GM12891 (cell line): ENCODE data around the gene HTRA3. TPM values are rescaled to one million over a fixed set of nuclear protein-coding genes. Genes with fewer than 3 reads are reported as not detected.

Experiments
- DNase-seq: peaks from one replicate; pipeline ENCODE4 v3.0.0; 2011; ENCODE audit warnings: low spot score; ENCODE audit not compliant: insufficient read length
- FAIRE-seq: peaks from 2 replicates; lab custom pipeline; 2011; peaks lifted over from hg19 to GRCh38; lab: Jason Lieb, UNC
- PAX5 ChIP-seq: IDR thresholded peaks from 2 replicates; pipeline ENCODE4 v1.6.1; 2011; ENCODE audit warnings: low read length, moderate library complexity, mild to moderate bottlenecking; ENCODE audit not compliant: insufficient read depth, severe bottlenecking
- POLR2A ChIP-seq: IDR thresholded peaks from 2 replicates; pipeline ENCODE4 v1.6.1; 2011; ENCODE audit warnings: low read depth, low read length, control low read depth
- POLR2AphosphoS5 ChIP-seq: IDR thresholded peaks from 2 replicates; pipeline ENCODE4 v1.6.1; 2011; ENCODE audit warnings: low read depth, low read length, control low read depth
- POU2F2 ChIP-seq: IDR thresholded peaks from 2 replicates; pipeline ENCODE4 v1.6.1; 2011; ENCODE audit warnings: low read depth, mild to moderate bottlenecking, control low read depth, low read length, moderate library complexity
- SPI1 ChIP-seq: IDR thresholded peaks from 2 replicates; pipeline ENCODE4 v1.6.1; 2011; ENCODE audit warnings: low read depth, low read length, control low read depth
- TAF1 ChIP-seq: IDR thresholded peaks from 2 replicates; pipeline ENCODE4 v1.6.1; 2011; ENCODE audit warnings: low read depth, low read length, control low read depth
- polyA plus RNA-seq: library from polyadenylated mRNA; unstranded; fragments of >200 nt; gene quantifications from one replicate; pipeline ENCODE4 v1.2.1, GENCODE V29; 2012; ENCODE audit warnings: low read depth, missing spikeins, inconsistent platforms; ENCODE audit not compliant: missing spikeins

Gene HTRA3
- polyA plus RNA-seq = 0.06 TPM

DNA sequence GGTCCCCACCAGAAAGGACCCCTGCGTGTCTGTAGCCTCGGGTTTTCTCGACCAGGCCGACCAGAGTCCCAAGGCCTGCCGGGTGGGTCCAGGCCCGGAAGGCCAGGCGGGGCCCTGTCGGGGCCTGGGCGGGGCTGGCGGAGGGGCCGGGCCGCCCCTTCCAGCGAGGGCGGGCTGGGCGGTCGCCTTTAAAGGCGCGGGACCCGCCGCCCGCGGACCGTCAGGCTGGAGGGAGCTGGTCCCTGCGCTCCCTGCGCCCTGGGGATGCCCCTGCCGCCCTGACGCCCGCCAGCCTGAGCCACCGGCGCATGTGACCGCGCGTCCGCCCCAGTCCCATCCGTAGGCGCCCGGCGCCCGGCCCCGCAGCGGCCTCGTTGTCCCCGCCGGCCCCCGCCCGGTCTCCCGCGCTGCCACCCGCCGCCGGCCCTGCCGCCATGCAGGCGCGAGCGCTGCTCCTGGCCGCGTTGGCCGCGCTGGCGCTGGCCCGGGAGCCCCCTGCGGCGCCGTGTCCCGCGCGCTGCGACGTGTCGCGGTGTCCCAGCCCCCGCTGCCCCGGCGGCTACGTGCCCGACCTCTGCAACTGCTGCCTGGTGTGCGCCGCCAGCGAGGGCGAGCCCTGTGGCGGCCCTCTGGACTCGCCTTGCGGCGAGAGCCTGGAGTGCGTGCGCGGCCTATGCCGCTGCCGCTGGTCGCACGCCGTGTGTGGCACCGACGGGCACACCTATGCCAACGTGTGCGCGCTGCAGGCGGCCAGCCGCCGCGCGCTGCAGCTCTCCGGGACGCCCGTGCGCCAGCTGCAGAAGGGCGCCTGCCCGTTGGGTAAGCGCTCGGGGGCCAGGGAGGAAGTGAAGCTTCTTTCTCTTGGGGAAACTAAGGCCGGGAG lies at the start of gene HTRA3:
HTRA3 (plus strand) TSS at position 220 of the 883 bp plus-strand sequence; CDS start at position 435, 215 bp downstream.
- FAIRE-seq (no peak), DNase-seq (no peak)
- TF ChIP-seq TAF1 (no peak), POLR2A (no peak)

DNA sequence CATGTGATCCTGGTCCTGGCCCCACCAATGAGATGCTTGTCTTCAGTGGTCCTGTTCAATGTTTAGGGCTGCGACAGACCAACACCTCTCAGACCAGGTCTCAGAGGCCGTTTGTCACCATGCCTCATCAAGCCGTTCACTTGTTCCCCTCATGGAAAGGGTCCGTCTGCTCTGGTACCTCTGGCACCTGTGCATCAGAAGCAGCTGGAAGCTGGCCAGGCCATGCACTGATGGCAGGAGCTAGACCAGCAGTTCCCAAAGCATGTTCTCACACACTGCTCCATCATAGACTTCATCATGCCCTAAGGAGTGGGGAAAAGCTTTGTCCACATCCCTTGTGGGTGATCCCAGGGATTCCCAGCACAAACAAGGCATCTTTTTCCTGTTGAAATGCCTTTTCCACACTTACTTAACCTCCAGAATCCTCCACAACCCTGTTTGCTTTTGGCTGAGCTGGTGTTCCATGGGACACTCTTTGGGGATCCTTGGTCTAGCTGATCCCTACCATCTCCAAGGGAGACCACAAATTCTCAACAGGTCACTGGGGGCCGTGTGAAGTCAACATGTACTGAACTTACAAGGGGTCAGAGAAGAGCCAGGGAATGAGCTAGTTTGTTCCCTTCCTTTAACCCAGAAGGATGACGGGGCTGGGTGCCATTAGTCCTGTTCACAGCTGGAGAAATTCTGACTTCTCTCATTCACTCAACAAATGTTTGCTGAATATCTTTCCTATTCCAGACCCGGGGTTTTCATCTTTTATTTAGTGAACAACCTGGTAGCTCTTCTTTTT lies 48.7 kb upstream of the HTRA3 start:
- FAIRE-seq = peak; percentile 50
- TF ChIP-seq POLR2AphosphoS5 = no peak
- no peak for DNase-seq

DNA sequence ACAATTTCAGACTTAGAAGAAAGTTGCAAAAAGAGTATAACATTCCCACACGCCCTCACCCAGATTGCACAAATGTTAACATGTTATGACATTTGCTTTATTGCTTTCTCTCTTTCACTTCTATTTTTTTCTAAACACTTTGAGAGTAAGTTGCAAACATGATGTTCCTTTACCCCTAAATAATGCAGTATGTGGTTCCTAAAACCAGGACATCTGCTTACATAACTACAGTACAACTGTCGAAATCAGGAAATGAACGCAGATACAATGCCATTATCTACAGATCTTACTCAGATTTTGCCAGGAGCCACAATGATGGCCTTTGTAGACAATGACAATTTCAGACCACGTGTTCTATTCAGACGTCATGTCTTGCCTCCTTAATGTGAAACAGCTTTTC lies 48.1 kb upstream of the HTRA3 start:
- peak; percentile 78 for FAIRE-seq
- TF ChIP-seq PAX5 = no peak
- no peak for TF ChIP-seq POU2F2
- TF ChIP-seq SPI1 = peak; percentile 49
- no peak for TF ChIP-seq POLR2AphosphoS5
- TF ChIP-seq POLR2A = no peak

DNA sequence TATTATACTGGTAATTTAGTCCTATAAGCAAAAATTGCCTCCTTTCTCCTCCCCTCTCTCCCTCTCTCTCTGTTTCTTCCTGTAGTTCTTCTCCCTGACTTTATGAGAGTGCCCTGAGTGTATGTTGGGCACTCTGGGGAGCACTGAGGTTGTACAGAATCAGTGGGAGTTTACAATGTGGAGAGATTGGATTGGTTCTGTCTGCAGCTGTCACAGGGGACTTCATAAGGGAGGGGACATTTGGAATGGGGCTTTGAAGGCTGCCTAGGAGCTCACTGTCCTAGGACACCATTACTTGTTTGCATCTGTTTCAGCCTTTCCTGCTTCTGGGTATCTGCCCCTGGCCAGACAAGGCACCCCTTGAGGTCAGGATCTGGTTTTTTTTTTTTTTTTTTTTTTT lies 47.6 kb upstream of the HTRA3 start:
- peak; percentile 13 for FAIRE-seq
- no peak for TF ChIP-seq POLR2A

More for the DNA sequence above, 48.1 kb upstream of the HTRA3 start:
- no peak for DNase-seq

DNA sequence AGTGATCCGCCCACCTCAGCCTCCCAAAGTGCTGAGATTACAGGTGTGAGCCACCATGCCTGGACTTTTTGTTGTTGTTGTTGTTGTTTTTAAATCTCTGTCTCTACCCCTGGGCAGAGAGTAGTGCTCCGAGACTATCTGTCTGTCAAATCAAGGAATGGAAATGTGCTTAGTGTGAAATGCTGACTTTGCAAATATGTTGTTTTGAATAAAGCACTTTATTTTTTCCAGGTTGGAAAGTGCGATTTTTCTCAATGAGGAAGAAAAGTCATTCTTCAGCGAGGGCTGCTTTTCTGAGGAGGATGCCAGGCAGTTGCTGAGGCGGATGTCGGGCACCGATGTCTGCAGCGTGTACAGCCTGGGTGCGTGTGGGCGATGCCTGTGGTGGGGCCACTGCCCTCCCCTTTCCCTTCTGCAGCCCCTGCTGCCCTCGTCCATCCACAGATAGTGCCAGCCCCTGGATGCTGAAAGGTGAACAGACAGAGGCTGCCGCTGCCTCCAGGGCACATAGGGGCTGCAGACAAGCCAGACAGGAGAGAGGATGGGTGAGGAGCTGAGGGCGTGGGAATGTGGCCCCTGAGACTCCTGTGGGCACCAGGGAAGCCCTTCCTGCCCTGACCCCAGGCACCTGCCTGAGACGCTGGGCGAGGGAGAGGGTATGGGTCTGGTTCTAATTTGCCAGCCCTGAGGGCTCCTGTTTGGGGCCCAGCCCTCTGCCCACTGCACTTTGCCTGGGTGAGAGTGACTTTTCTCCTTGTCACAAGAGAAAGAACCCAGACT lies 46.8 kb upstream of the HTRA3 start:
- DNase-seq (no peak), FAIRE-seq (no peak)
- TF ChIP-seq POU2F2 (no peak), PAX5 (no peak), POLR2A (no peak), POLR2AphosphoS5 (no peak), SPI1 (no peak), TAF1 (no peak)

More for the DNA sequence above, 47.6 kb upstream of the HTRA3 start:
- DNase-seq = no peak

DNA sequence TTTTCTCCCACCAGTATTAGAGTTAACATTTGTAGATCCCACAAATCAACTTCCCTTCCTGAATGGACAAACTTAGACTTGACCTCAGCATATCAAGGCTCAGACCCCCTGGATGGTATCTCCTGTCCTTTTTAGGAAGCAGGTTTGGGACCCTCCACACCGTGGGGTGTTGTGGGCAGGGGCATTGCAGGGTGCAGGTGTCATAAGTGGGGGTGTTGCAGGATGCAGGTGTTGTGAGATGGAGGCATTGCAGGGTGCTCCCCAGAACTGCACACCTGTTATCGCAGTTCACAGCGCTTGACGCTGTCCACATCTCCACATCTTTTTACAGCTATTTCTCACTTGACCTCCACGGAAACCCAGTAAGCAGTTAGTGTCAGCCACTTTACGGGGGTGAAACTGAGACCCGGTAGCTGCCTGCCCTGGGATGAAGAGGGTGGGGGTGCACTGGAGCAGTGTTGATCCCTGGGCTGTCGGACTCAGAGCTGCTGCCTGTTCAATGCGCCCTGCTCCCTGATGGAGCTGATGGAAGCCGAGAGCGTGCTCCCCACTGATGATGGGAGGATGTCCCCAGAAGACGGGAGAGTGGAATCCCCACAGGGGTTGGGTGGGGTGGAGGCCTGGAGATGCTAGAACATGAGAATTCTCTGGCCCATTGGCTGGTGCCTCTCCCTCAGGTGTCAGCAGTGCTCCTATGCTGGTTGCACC lies 45.1 kb upstream of the HTRA3 start:
- TF ChIP-seq POLR2A (no peak), SPI1 (no peak), PAX5 (no peak), POLR2AphosphoS5 (no peak), TAF1 (no peak)
- DNase-seq (no peak), FAIRE-seq (no peak)

DNA sequence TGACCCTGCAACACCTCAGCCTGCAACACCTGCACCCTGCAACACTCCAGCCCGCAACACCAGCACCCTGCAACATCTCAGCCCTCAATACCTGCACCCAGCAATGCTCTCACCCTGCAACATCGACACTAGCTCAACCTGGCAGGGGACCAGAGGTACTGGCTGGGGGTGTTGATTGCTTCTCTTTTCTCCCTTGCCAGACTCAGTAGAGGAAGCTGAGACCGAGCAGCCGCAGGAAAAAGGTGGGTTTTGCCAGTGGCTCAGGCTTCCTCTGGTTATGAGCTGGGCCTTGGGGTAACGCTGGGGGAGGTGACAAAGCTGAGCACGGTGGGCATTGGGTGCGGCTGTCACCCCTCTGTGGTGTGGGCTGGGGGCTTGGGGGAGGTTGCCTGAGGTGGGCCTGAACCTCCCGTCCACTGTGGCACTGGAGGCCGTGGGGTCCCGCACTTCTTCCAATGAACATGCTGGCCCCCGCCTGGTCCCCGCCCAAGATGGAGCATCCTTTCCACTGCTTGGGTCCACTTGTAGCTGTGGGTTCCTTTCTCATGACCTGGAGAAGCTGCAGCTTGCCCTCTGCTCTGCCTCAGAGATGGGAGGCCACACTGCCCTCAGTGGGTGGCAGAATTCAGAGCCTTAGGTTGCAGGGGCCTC lies 44.5 kb upstream of the HTRA3 start:
- DNase-seq (no peak), FAIRE-seq (no peak)
- no peak for TF ChIP-seq TAF1
- no peak for TF ChIP-seq POLR2AphosphoS5
- TF ChIP-seq POU2F2 = no peak
- TF ChIP-seq PAX5 = no peak
- TF ChIP-seq SPI1 = no peak
- TF ChIP-seq POLR2A = no peak

DNA sequence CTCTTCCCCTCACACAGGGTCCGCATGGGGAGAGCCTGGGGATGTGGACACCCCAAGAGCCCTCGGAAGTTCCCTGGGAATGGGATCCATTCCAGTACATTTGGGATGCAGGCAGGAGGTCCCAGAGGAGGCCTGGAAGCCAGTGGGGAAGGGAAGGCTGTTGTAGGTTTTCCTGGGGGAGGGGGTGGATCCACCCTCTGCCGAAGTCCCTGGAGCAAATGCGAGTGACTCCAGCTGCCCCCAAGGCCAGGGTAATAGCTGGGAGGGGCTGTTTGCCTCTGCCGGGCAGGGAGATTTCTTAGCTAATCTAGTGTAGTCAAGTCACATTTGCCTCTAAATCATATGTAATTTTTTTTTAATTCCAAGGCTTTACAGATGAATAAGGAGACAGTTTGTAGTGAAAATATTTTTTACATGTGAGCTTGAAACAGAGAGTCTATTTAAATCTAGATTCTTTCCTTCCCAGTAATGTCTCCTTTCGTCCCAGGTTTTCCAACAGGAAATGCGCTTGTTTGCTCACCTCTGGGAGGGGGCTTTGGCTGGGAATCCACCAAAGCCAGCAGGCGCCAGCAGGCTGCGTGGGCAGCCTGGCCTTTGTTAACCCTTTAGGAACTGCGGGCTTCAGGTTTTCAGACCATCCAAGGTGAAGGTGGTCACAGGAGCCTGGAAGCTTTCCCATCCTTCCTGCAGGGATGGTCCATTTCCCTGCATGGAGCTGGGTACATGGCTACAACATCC lies 43.7 kb upstream of the HTRA3 start:
- TF ChIP-seq POLR2A (no peak), PAX5 (no peak), TAF1 (no peak), POU2F2 (no peak), POLR2AphosphoS5 (no peak), SPI1 (no peak)
- FAIRE-seq (no peak), DNase-seq (no peak)
